Activated CD4-positive, alpha-beta T cell treated with anti-CD3 and anti-CD28 coated beads, Interleukin-2, amount 10 ng/mL, durations not matched to agents 7 days and 5 days (primary cell): Measurements from ENCODE around the gene PROSER3. TPM values are rescaled to one million over a fixed set of nuclear protein-coding genes. Genes with fewer than 3 reads are reported as not detected.
"Not testable (repeated sequence)": the region's sequence is repeated elsewhere in the genome, so short reads cannot be mapped to it uniquely, and the experiment has no call there.

Source experiments
- CTCF ChIA-PET: fragments of 350-600 bp; sonication (Branson Sonifier 250); formaldehyde crosslinking; loops from one replicate; lab custom pipeline; 2021; ENCODE audit warnings: antibody characterized with exemption; lab: Charles Lee
- POLR2A ChIA-PET: fragments of 350-600 bp; sonication (Branson Sonifier 250); formaldehyde crosslinking; loops from one replicate; lab custom pipeline; 2021; ENCODE audit warnings: antibody characterized with exemption; lab: Charles Lee
- DNase-seq: peaks from one replicate; pipeline ENCODE4 v3.0.0-alpha.2; 2020
- H3K27ac Mint-ChIP-seq: one replicate; pipeline ENCODE4 v1.8.0; 2021; ENCODE audit warnings: mild to moderate bottlenecking, moderate library complexity, mixed read lengths
- H3K27me3 Mint-ChIP-seq: one replicate; pipeline ENCODE4 v1.8.0; 2021; ENCODE audit warnings: mixed read lengths
- H3K36me3 Mint-ChIP-seq: one replicate; pipeline ENCODE4 v1.8.0; 2021; ENCODE audit warnings: low read depth, mixed read lengths
- H3K4me1 Mint-ChIP-seq: one replicate; pipeline ENCODE4 v1.8.0; 2021; ENCODE audit warnings: mixed read lengths
- H3K4me3 Mint-ChIP-seq: one replicate; pipeline ENCODE4 v1.8.0; 2021; ENCODE audit warnings: mild to moderate bottlenecking, moderate library complexity, mixed read lengths
- H3K9me3 Mint-ChIP-seq: one replicate; pipeline ENCODE4 v1.8.0; 2021; ENCODE audit warnings: mixed read lengths
- total RNA-seq, 2 experiments: library from RNA; stranded (reverse); gene quantifications; one replicate each; pipeline ENCODE4 v1.2.3, GENCODE V29; 2021

The PROSER3 gene
- total RNA-seq, 2 experiments from 2014 or later: 53.7 to 59.1 TPM

GRCh38 chr19:35716801-35717664 is 40.9 kb upstream of the PROSER3 start:
- POLR2A ChIA-PET: no interaction called here
- Mint-ChIP-seq H3K36me3 (peaks cover 17% of the 10 kb centered on the region), H3K27me3 (no peaks in the 10 kb centered on the region), H3K27ac (peak overlapping the region; percentile 94), H3K9me3 (no peaks in the 10 kb centered on the region), H3K4me1 (peaks cover 66% of the 10 kb centered on the region), H3K4me3 (peak overlapping the region; percentile 87)
- DNase-seq: peak; percentile 97
- CTCF ChIA-PET: interaction anchor here (1.8 to 6.0 kb wide), 3 partner anchors 15 to 31 kb away, joined by 4 to 72 read pairs (median 12); partner anchors contain the start of gene LIN37

- Mint-ChIP-seq H3K27me3 (no peaks in the 10 kb centered on the region), H3K36me3 (peaks cover 24% of the 10 kb centered on the region), H3K4me1 (peaks cover 59% of the 10 kb centered on the region), H3K27ac (peak within 1 kb of the TSS; percentile 94), H3K9me3 (no peaks in the 10 kb centered on the region), H3K4me3 (peak within 1 kb of the TSS; percentile 87)
- ChIA-PET POLR2A (no interaction called here), CTCF (interaction anchor here (0.9 to 1.1 kb wide), 2 partner anchors 23 kb away, joined by 4 to 5 read pairs; no protein-coding TSS in a partner anchor)
- DNase-seq: no peak
Observed at GRCh38 chr19:35717665-35718344, 40.2 kb upstream of the PROSER3 start, which contains the start of gene KMT2B. Gene KMT2B, plus strand, starts transcription at chr19:35718003. Its CDS starts 16 bp downstream, at chr19:35718019.

GRCh38 chr19:35718345-35719041 is 39.5 kb upstream of the PROSER3 start:
- Mint-ChIP-seq H3K4me3 (peak overlapping the region; percentile 87), H3K36me3 (peaks cover 28% of the 10 kb centered on the region), H3K27ac (peak overlapping the region; percentile 85), H3K4me1 (peaks cover 52% of the 10 kb centered on the region), H3K9me3 (no peaks in the 10 kb centered on the region), H3K27me3 (no peaks in the 10 kb centered on the region)
- ChIA-PET CTCF (interaction anchor here (0.8 to 1.1 kb wide), 4 partner anchors 12 to 24 kb away, joined by 3 to 5 read pairs (median 4); no protein-coding TSS in a partner anchor), POLR2A (interaction anchor here (0.7 kb wide), 1 partner anchor 101 kb away, joined by 3 read pairs; no protein-coding TSS in a partner anchor)
- DNase-seq: peak; percentile 54

- Mint-ChIP-seq H3K36me3 (peaks cover 34% of the 10 kb centered on the region), H3K4me3 (peak overlapping the region; percentile 87), H3K4me1 (peaks cover 41% of the 10 kb centered on the region), H3K9me3 (no peaks in the 10 kb centered on the region), H3K27me3 (no peaks in the 10 kb centered on the region), H3K27ac (peak overlapping the region; percentile 85)
- POLR2A ChIA-PET: no interaction called here
- DNase-seq: no peak
- CTCF ChIA-PET: interaction anchor here (1.1 kb wide), 1 partner anchor 17 kb away, joined by 4 read pairs; no protein-coding TSS in a partner anchor
Observed at GRCh38 chr19:35719402-35720162, 38.4 kb upstream of the PROSER3 start.

- Mint-ChIP-seq H3K4me3 (no peak overlapping the region), H3K27me3 (no peaks in the 10 kb centered on the region), H3K27ac (peak overlapping the region; percentile 50), H3K4me1 (peaks cover 35% of the 10 kb centered on the region), H3K9me3 (no peaks in the 10 kb centered on the region), H3K36me3 (peaks cover 38% of the 10 kb centered on the region)
- no peak for DNase-seq
- POLR2A ChIA-PET: no interaction called here
- CTCF ChIA-PET: no interaction called here
Observed at GRCh38 chr19:35720163-35720524, 37.8 kb upstream of the PROSER3 start.

- H3K4me1 Mint-ChIP-seq: peaks cover 30% of the 10 kb centered on the region
- no peaks in the 10 kb centered on the region for H3K27me3 Mint-ChIP-seq
- no peak overlapping the region for H3K4me3 Mint-ChIP-seq
- POLR2A ChIA-PET: no interaction called here
- H3K27ac Mint-ChIP-seq: no peak overlapping the region
- CTCF ChIA-PET: interaction anchor here (0.8 kb wide), 1 partner anchor 19 kb away, joined by 3 read pairs; no protein-coding TSS in a partner anchor
- no peaks in the 10 kb centered on the region for H3K9me3 Mint-ChIP-seq
- peaks cover 43% of the 10 kb centered on the region for H3K36me3 Mint-ChIP-seq
- no peak for DNase-seq
Observed at GRCh38 chr19:35720648-35721047, 37.3 kb upstream of the PROSER3 start.

- Mint-ChIP-seq H3K4me3 (no peak overlapping the region), H3K27me3 (no peaks in the 10 kb centered on the region), H3K4me1 (peaks cover 23% of the 10 kb centered on the region), H3K27ac (peak overlapping the region; percentile 19), H3K36me3 (peaks cover 50% of the 10 kb centered on the region), H3K9me3 (no peaks in the 10 kb centered on the region)
- CTCF ChIA-PET: interaction anchor here (0.7 to 0.8 kb wide), 2 partner anchors 18 to 19 kb away, joined by 3 to 4 read pairs; no protein-coding TSS in a partner anchor
- POLR2A ChIA-PET: no interaction called here
- DNase-seq: no peak
Observed at GRCh38 chr19:35721374-35721773, 36.6 kb upstream of the PROSER3 start.

GRCh38 chr19:35722461-35722860 is 35.5 kb upstream of the PROSER3 start:
- no peaks in the 10 kb centered on the region for H3K27me3 Mint-ChIP-seq
- no peak overlapping the region for H3K4me3 Mint-ChIP-seq
- ChIA-PET CTCF (interaction anchor here (0.8 to 1.7 kb wide), 2 partner anchors 14 to 20 kb away, joined by 3 to 5 read pairs; partner anchors contain the start of gene IGFLR1), POLR2A (interaction anchor here (0.5 kb wide), 1 partner anchor 68 kb away, joined by 3 read pairs; no protein-coding TSS in a partner anchor)
- peaks cover 18% of the 10 kb centered on the region for H3K4me1 Mint-ChIP-seq
- H3K9me3 Mint-ChIP-seq: no peaks in the 10 kb centered on the region
- H3K36me3 Mint-ChIP-seq: peaks cover 50% of the 10 kb centered on the region
- H3K27ac Mint-ChIP-seq: peak overlapping the region; percentile 31
- no peak for DNase-seq

- peaks cover 51% of the 10 kb centered on the region for H3K36me3 Mint-ChIP-seq
- no peak for DNase-seq
- no peak overlapping the region for H3K4me3 Mint-ChIP-seq
- ChIA-PET POLR2A (no interaction called here), CTCF (interaction anchor here (0.7 to 2.9 kb wide), 5 partner anchors 9 to 22 kb away, joined by 3 to 13 read pairs (median 3); partner anchors contain the start of genes IGFLR1, PSENEN and U2AF1L4)
- peaks cover 18% of the 10 kb centered on the region for H3K4me1 Mint-ChIP-seq
- H3K27me3 Mint-ChIP-seq: no peaks in the 10 kb centered on the region
- no peak overlapping the region for H3K27ac Mint-ChIP-seq
- H3K9me3 Mint-ChIP-seq: no peaks in the 10 kb centered on the region
Observed at GRCh38 chr19:35722897-35723296, 35.1 kb upstream of the PROSER3 start.

GRCh38 chr19:35723671-35724070 is 34.3 kb upstream of the PROSER3 start:
- DNase-seq: no peak
- Mint-ChIP-seq H3K4me3 (no peak overlapping the region), H3K27me3 (no peaks in the 10 kb centered on the region), H3K4me1 (peaks cover 18% of the 10 kb centered on the region), H3K36me3 (peaks cover 59% of the 10 kb centered on the region), H3K27ac (no peak overlapping the region), H3K9me3 (no peaks in the 10 kb centered on the region)
- CTCF ChIA-PET: interaction anchor here (0.7 to 2.9 kb wide), 5 partner anchors 8 to 21 kb away, joined by 3 to 13 read pairs (median 3); partner anchors contain the start of genes IGFLR1, PSENEN and U2AF1L4
- POLR2A ChIA-PET: no interaction called here

GRCh38 chr19:35724132-35724531 is 33.8 kb upstream of the PROSER3 start:
- POLR2A ChIA-PET, H3K27ac Mint-ChIP-seq, H3K9me3 Mint-ChIP-seq, DNase-seq, H3K27me3 Mint-ChIP-seq, H3K4me3 Mint-ChIP-seq: not testable (repeated sequence)
- Mint-ChIP-seq H3K4me1 (peaks cover 13% of the 10 kb centered on the region), H3K36me3 (peaks cover 63% of the 10 kb centered on the region)
- CTCF ChIA-PET: interaction anchor here (2.9 kb wide), 1 partner anchor 13 kb away, joined by 13 read pairs; no protein-coding TSS in a partner anchor
